HCT116 (cell line): ENCODE results near the gene SYT4.

Experiments
- CEBPB ChIP-seq: IDR thresholded peaks from 2 replicates; pipeline ENCODE4 v1.6.1; 2012; ENCODE audit warnings: low read depth
- CTCF ChIP-seq, 3 experiments: fragments of 200-600 bp in 1 of 3; sonication (generic) in 1 of 3; IDR thresholded peaks in 2 of 3; conservative IDR thresholded peaks in 1 of 3; 2 replicates each; pipeline ENCODE4 v1.5.1; 2012 to 2017; ENCODE audit warnings: low read depth in 2 of 3, low read length in 2 of 3, antibody characterized with exemption in 1 of 3, borderline replicate concordance in 1 of 3, control low read depth in 1 of 3, mild to moderate bottlenecking in 1 of 3, mixed read lengths in 1 of 3, mixed run types in 1 of 3, moderate library complexity in 1 of 3; ENCODE audit not compliant: insufficient read depth in 1 of 3
- EZH2phosphoT487 ChIP-seq: fragments of 200-600 bp; IDR thresholded peaks from 2 replicates; pipeline ENCODE4 v1.6.1; 2018; ENCODE audit warnings: antibody characterized with exemption, borderline replicate concordance
- POLR2A ChIP-seq: IDR thresholded peaks from 2 replicates; pipeline ENCODE4 v1.7.0; 2011; ENCODE audit warnings: borderline replicate concordance; ENCODE audit not compliant: insufficient read depth, insufficient read length; ENCODE audit errors: extremely low read depth
- POLR2AphosphoS5 ChIP-seq: IDR thresholded peaks from 2 replicates; pipeline ENCODE4 v1.6.1; 2011; ENCODE audit warnings: mild to moderate bottlenecking, low read depth, low read length, moderate library complexity
- ZNF274 ChIP-seq: fragments of 200-500 bp; sonication (Bioruptor generic); IDR thresholded peaks from 2 replicates; pipeline ENCODE4 v1.6.1; 2014; ENCODE audit warnings: mild to moderate bottlenecking, low read depth, low read length, inconsistent platforms

GRCh38 chr18:43277164-43277600 lies at the start of gene SYT4:
- TF ChIP-seq EZH2phosphoT487 (no peak), CTCF (IDR thresholded peaks at IDR 0.05 in 2 of 3, conservative IDR thresholded peaks at IDR 0.05 in 1 of 3; ENCODE audit: borderline replicate concordance in 1 of 3, insufficient read depth in 1 of 3, low read depth in 2 of 3, low read length in 2 of 3) (no peak), ZNF274 (no peak), POLR2AphosphoS5 (no peak), CEBPB (no peak), POLR2A (no peak)
